NCI-H1417 (cell line): ENCODE results near the gene SEMA3G.
A peak's percentile ranks its signal among the peaks of the same experiment; 100 is the strongest.

Experiments used
- DNase-seq, 3 experiments: peaks; one replicate each; lab custom pipeline; 2025; lab: John Stamatoyannopoulos, UW

SEMA3G gene

GRCh38 chr3:52396011-52396906 is 48.6 kb downstream of the SEMA3G start:
- no peak for DNase-seq

GRCh38 chr3:52395503-52395865 is 49.4 kb downstream of the SEMA3G start:
- DNase-seq: peak in 1 of 3 experiments; percentile 1

- DNase-seq: no peak
Observed at GRCh38 chr3:52394751-52395502, 50.0 kb downstream of the SEMA3G start.

- no peak for DNase-seq
Observed at GRCh38 chr3:52393959-52394670, 50.8 kb downstream of the SEMA3G start.

GRCh38 chr3:52393131-52393807 is 51.6 kb downstream of the SEMA3G start:
- DNase-seq: peak in 2 of 3 experiments; percentile 3 to 42

- no peak for DNase-seq
Observed at GRCh38 chr3:52392216-52392930, 52.5 kb downstream of the SEMA3G start.

- no peak for DNase-seq
Observed at GRCh38 chr3:52391096-52391495, 53.8 kb downstream of the SEMA3G start.

GRCh38 chr3:52388933-52389332 is 56.0 kb downstream of the SEMA3G start:
- no peak for DNase-seq

GRCh38 chr3:52388348-52388821 is 56.5 kb downstream of the SEMA3G start:
- no peak for DNase-seq

- no peak for DNase-seq
Observed at GRCh38 chr3:52387481-52387880, 57.4 kb downstream of the SEMA3G start.

GRCh38 chr3:52385157-52385556 is 59.7 kb downstream of the SEMA3G start:
- DNase-seq: peak in 2 of 3 experiments; percentile 28 to 35

- DNase-seq: no peak
Observed at GRCh38 chr3:52384019-52384761, 60.7 kb downstream of the SEMA3G start.

GRCh38 chr3:52383446-52383845 is 61.5 kb downstream of the SEMA3G start:
- no peak for DNase-seq
